Mesenteric fat pad (tissue), 1 donor: ENCODE measurements around the gene MROH8. TPM values are rescaled to one million over a fixed set of nuclear protein-coding genes. Genes with fewer than 3 reads are reported as not detected.
"Not testable (repeated sequence)": the region's sequence is repeated elsewhere in the genome, so short reads cannot be mapped to it uniquely, and the experiment has no call there.

Experiments
- DNase-seq: peaks from one replicate; pipeline ENCODE4 v3.0.0-alpha.2; 2020; ENCODE audit warnings: low spot score
- total RNA-seq: library from RNA; stranded (reverse); fragmentation: NEBNext Ultra II Directional; extraction: Animal tissue kit (Norgen Biotek cat#: 25700); gene quantifications from one replicate; pipeline ENCODE4 v1.2.1, GENCODE V29; 2021
- donor health status: DM: yes; HTN: yes; CAD: no.

Gene MROH8
- total RNA-seq, 1 donor from 2014 or later: 6.9 TPM

GRCh38 chr20:37155987-37156386, 23.4 kb downstream of the MROH8 start:
- no peak for DNase-seq

GRCh38 chr20:37154684-37155298, 24.6 kb downstream of the MROH8 start:
- no peak for DNase-seq

GRCh38 chr20:37152284-37152683, 27.1 kb downstream of the MROH8 start:
- no peak for DNase-seq

- no peak for DNase-seq
These were observed 27.8 kb downstream of the MROH8 start for GRCh38 chr20:37151529-37151928.

GRCh38 chr20:37150864-37151263, 28.5 kb downstream of the MROH8 start:
- not testable (repeated sequence) for DNase-seq

DNA sequence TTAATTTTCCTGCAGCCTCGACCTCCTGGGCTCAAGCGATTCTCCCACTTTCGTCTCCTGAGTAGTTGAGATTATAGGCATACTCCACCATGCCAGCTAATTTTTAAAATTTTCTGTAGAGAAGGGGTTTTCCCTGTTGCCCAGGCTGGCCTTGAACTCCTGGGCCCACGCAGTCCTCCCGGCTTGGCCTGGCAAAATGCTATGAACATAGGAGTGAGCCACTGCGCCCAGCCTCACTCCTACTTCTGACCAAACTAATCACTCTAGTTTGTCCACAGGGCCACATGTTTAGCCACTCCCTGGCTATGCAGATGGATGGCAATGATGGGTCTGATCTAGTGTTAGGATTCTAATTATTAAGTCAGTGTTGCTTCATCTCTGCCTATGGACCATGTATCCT, 32.1 kb downstream of the MROH8 start:
- no peak for DNase-seq

DNA sequence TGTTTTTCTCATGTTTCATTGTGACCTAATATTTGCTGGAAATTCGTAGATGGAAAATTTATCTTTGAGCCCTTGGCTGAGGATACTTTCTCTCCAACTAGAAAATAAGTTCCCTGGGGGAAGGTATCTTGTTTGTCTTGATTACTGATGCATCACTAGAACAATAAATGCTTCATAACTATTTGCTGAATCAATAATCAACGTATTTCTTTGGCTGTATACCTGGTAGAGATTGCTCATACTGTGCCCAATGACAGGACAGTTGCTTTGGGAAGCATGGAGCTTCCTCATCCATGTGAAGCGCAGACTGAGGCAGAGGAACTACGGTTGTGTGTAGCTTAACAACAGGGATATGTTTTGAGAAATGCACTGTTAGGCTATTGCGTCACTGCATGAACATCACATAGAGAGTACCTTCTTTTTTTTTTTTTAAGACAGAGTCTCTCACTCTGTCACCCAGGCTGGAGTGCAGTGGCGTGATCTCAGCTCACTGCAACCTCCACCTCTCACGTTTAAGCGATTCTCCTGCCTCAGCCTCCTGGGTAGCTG, 34.4 kb downstream of the MROH8 start:
- DNase-seq: no peak

DNA sequence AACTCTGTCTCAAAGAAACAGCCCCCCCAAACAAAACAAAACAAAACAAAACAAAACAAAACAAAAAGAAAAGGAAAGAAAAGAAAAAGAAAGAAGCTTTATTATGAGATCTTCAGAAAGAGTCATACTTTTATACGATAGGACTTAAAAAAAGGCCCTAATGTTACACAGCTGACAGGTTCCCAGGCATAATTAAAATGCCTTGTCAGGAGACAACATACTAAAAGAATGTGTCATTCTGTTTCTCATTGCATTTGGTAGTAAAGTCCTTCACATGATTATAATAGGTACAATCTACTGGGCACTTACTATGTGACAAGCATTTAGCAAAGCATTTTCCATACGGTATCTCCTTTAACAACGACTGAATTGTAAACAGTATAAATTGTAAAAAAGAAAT, 36.6 kb downstream of the MROH8 start:
- DNase-seq: no peak

DNA sequence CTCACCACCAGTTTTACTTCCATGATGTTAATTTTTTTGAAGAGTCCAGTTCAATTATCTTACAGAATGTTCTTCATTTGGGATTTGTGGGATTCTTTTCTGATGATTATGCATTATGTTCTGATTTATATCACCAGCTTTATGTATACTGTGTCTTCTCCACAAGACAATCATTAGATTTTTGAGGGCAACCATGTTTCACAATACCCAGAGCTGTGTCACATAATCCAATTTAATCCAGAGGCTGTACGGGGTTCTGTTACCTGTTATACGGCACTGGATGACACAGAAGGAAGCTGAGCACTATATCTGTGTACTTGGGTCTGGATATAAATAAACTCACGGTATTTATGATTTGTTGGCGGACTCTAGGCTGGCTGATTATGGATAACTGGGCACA, 41.8 kb downstream of the MROH8 start:
- no peak for DNase-seq

DNA sequence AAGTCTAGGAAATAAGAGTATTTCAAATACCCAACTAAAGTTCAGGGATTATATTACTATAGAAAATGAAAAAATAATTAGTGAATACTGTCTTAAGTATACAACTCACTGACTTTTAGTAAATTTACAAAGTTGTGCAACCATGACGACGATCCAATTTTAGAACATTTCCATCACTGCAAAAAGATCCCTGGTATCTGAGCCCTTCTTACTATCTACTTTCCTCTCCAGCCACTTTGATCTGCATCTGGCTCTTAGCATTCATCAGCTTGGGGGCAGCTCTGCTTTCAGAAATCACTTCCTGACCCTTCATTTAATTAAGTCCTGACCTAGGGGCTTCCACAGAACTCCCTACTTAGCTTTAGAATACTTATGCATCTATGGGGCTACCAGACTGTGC, 45.4 kb downstream of the MROH8 start:
- DNase-seq: no peak

DNA sequence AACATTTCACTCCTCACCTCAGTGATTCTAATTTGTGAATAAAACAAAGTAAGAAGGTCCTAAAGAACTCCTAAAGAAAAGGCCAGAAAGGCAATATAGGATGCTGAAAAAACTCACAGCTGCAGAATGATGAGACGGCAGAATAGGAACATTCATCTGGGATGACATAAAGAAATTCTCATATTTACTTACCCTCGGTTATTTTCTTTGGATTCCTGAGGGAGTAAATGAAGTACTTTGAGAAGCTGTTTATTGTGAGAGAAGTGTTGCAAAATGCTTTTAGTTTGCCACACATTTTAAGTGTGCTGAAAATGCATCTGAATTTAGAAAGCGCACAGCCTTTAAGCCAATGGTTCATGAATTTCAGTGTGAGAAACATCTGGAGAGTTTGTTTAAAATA, 47.9 kb downstream of the MROH8 start:
- no peak for DNase-seq

GRCh38 chr20:37128803-37129202, 50.5 kb downstream of the MROH8 start:
- DNase-seq: no peak

DNA sequence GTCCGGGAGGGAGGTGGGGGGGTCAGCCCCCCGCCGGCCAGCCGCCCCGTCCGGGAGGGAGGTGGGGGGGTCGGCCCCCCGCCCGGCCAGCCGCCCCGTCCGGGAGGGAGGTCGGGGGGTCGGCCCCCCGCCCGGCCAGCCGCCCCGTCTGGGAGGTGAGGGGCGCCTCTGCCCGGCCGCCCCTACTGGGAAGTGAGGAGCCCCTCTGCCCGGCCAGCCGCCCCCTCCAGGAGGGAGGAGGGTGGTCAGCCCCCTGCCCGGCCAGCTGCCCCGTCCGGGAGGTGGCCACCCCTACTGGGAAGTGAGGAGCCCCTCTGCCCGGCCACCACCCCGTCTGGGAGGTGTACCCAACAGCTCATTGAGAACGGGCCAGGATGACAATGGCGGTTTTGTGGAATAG, 53.1 kb downstream of the MROH8 start:
- not testable (repeated sequence) for DNase-seq

DNA sequence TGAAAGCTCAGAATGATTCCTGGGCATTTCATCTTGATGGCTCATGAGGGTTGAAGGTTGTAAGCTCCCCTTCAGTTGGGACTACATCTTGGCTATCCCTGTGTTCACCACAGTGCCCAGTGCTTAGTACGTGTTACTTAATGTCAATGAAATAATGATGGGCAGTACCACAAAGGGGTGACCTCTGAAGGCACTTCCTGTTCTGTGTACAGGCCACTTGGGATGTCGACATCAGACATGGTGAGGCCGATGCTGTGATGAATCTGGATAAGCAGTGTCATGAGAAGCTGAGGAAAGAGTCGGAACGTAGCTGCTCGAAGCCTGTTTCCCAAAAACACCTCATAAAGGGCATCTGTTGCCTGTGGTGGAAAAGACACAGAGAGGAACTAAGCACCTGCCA, 55.9 kb downstream of the MROH8 start:
- DNase-seq: no peak

DNA sequence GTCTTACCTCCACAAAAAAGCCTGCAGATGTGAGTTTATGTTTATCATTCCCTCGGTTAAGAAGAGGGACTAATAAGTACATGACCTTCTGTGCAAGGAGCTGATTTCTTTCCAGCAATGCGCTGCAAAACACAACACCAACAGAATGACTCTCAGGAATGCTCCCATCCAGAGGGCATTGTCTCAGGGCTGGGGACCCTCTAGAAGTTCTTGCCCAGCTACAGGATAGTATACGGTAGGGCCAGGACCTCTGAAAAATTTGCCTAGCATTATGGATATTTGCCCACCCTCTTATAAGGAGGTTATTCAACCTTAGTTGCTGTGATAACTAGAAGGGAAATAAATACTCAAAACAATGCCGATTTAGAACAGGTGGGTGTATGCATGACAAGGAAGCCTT, 58.9 kb downstream of the MROH8 start:
- DNase-seq: no peak

GRCh38 chr20:37119356-37120036, 59.9 kb downstream of the MROH8 start:
- DNase-seq: no peak

- DNase-seq: no peak
These were observed 65.3 kb downstream of the MROH8 start for GRCh38 chr20:37114012-37114411.

GRCh38 chr20:37111926-37112455, 67.4 kb downstream of the MROH8 start:
- DNase-seq: no peak

GRCh38 chr20:37108676-37109075, 70.7 kb downstream of the MROH8 start:
- DNase-seq: no peak

DNA sequence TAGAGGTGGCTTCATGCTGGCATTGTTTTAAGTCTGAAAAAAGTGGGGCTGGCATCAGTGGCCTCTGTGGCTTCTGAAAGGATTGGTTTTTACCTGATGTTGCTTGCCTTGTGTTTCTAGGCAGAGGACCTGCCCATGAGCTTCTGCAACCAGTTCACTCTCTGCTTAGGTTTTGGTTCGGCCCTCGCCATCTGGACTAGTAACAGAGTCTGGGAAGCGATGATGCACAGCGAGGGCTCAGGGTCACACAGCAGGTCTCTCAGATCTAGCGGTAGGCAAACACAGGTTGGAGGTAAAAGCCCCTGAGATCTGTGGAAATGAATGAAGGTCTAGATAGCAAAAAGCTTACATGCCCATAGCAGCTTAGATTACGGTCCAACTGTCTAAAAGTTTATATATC, 76.8 kb downstream of the MROH8 start:
- DNase-seq: no peak

DNA sequence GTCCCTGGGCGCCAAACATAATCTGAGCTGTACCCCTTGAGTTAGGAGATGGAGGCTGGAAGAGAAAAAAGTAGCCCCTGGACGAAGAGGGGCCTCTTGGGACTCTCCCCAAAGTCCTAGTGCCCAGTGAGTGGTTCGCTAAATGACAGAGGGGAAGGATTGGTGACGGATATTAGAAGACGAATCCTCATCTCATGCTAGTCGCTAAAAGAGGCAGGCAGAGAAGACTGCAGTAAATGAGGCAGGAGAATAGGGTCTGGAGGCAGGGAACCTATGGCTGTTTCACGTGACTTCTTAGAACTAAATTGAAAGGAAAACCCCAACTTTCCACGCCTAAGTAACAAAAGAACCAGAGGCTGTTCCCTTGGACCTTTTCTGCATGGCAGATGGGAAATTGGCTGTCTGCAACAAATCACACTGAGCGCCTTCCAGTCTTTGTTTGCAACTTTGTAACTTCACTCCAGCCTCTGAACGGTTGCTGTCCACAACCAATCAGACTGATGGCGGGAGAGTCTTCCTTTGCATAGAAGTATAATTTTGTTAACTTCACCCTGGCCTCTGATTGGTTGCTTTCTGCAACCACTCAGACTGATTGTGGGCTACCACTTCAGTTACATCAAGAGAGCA, 82.8 kb downstream of the MROH8 start:
- no peak for DNase-seq
